Myocyte (in vitro differentiated cells): Measurements from ENCODE around the gene SLC25A21. TPM values are rescaled to one million over a fixed set of nuclear protein-coding genes. Genes with fewer than 3 reads are reported as not detected.

Source experiments
- DNase-seq: peaks from one replicate; pipeline ENCODE4 v3.0.0-alpha.2; 2012; ENCODE audit warnings: low read depth
- total RNA-seq: library from RNA; depleted of rRNA; stranded (reverse); fragments of >200 nt; gene quantifications from 2 replicates; pipeline ENCODE4 v1.2.3, GENCODE V29; 2014

Gene SLC25A21
- total RNA-seq, 1 donor from 2014 or later: 0.91 TPM

GRCh38 chr14:37144729-37145363 lies 27.6 kb downstream of the SLC25A21 start:
- no peak for DNase-seq

- DNase-seq: no peak
Measured at GRCh38 chr14:37143475-37143874, 28.9 kb downstream of the SLC25A21 start.

DNA sequence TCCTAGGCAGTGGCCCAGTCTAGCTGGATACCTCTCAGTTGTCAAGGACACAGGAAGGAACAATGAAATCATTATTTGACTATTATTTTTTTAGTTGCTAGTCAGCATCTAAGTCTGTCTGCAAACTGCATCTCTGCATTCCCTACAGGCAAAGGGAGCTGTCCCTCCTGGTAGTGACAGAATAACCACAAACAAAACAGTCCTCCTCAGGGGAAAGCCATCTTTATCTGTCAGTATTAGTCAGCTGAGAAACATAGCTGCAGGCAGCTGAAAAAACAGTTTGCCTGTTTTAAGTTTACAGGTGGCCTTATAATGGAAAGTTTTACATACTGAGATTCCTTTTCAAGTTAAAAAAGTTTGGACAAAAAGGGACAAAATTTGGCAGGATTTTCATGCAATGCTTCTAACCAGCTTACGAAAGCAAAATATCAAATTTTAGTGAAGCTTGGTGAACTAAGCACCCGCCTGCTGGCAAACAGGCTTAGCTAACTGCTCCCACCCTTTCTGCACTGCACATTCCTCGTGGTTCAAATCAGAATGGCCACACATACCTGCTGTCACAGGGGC lies 29.5 kb downstream of the SLC25A21 start:
- peak; percentile 84 for DNase-seq

- DNase-seq: no peak
Measured at GRCh38 chr14:37140176-37140575, 32.2 kb downstream of the SLC25A21 start.

GRCh38 chr14:37139710-37140109 lies 32.7 kb downstream of the SLC25A21 start:
- no peak for DNase-seq

DNA sequence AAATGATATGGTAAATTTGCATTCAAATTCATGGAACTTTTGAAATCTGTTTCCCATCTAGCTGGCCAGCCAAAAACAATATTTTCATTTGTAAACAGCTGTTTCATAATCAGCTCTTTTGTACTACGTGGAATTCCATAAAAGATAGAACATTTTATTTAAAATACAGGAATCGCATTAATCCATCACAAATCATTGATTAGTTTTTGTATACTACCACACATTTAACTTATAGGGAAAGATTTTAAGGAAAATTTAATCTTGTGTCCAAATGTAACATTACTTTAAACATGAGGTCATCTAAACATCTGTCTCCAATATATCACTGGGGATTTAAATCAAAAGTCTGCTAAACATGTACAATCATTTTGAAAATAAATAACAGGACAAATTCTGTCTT lies 33.5 kb downstream of the SLC25A21 start:
- no peak for DNase-seq

DNA sequence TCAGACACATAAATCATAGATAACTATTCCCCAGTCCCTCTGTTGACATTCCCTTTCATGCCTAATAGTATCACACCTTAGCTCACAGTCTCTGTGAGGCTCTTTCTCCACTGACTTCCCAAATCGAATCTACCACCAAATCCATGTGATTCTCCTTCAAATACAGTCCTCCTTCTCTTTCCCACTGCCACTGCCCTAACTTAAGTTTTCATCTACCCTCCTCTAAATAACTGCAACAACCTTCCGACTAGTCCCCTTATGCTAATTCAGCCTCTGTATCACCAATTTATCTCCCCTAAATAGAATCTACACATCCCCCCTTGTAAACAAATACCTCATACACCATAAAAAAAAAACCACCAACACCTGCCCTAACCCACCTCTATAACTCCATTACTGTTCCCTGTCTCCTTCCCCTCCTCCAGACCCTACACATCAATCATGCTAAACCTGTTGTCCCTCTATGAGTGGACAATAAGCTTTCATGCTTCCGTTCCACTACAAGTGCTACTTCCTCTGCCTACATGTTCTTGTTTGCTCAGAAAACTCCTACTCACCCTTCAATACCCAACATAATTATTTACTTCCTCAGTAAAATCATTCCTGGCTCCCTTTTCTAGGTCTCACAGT lies 39.0 kb downstream of the SLC25A21 start:
- DNase-seq: no peak

GRCh38 chr14:37131205-37131604 lies 41.2 kb downstream of the SLC25A21 start:
- DNase-seq: no peak

- DNase-seq: no peak
Measured at GRCh38 chr14:37129047-37129446, 43.4 kb downstream of the SLC25A21 start.

- DNase-seq: peak; percentile 40
Measured at GRCh38 chr14:37124614-37125013, 47.8 kb downstream of the SLC25A21 start.

- DNase-seq: no peak
Measured at GRCh38 chr14:37122919-37123639, 49.3 kb downstream of the SLC25A21 start.

DNA sequence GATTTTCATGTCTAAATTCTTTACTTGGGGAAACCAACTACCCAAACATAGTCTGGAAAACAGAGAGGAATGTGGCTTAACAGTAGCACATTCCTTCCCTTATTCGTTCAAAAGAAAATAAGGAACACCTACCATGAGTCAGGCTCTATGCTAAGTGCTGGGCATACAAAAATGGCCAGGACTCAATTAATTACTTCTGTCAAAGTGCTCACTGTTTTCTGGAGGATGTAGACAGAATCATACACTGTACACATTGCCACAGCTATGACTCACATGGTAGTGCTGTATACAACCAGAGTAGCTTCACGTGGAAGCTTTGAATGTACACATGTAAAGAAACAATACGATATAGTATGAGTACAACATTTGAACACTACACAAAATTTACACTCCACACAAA lies 50.1 kb downstream of the SLC25A21 start:
- no peak for DNase-seq

DNA sequence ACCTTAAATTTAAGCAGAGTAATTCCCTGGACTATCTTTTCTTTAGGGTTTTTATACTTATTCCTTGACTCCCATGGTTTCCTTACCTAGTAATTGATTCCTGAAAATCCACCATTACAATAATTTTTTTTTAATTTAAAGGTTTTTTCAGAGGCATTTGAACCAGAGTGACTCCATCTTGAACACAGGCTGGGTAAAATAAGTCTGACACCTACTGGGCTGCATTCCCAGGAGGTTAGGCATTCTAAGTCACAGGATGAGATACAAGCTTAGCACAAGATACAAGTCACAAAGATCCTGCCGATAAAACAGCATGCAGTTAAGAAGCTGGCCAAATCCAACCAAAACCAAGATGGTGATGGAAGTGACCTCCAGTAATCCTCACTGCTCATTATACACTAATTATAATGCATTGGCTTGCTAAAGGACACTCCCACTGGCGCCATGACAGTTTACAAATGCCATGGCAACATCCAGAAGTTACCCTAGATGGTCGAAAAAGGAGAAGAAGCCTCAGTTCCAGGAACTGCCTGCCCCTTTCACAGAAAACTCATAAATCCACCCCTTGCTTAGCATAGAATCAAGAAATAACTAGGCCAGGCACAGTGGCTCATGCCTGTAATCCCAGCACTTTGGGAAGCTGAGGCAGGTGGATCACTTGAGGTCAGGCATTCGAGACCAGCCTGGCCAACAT lies 53.6 kb downstream of the SLC25A21 start:
- no peak for DNase-seq

DNA sequence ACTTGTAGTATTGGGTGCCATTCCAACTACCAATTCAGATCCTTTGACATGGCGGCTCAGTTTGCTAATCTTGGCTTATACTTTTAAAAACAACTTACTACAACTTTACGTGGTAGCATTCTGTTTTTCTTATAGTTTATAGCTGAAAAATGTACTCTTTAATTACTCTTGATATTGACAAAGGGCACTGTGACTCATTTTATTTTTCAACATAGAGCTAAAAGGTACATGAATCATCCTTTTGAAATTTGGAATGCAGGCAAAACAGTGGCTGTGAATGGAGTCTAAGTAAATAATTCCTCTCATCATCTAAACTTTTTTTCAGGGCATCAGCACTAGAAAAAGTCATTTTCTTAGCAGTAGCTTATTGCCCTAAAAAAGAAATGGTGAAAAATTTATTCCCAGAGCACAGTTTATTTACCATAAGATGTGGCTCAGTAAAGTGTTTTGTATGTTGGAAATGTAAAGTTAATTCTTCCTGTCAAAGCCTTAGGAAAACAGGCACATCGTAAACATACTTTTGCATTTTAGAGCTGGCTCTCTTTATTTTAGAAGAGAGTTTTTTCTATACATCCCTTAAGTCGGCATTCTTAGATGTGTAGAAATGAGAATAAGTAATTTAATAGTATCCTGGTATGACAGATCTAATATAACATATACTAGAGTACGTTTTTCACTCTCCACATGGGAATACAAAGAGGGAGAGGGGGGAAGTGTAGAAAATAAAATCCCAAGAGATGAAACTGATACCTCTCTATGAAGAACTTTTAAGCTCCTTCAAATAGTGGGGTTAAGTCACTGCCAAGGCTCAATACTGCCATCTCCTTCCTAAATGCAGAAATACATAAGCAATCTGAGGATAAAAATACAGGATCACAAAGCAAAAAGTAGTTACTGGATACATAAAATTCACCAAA lies 55.2 kb downstream of the SLC25A21 start:
- peak; percentile 70 for DNase-seq

GRCh38 chr14:37115406-37115805 lies 57.0 kb downstream of the SLC25A21 start:
- no peak for DNase-seq

- no peak for DNase-seq
Measured at GRCh38 chr14:37114559-37114958, 57.8 kb downstream of the SLC25A21 start.

- no peak for DNase-seq
Measured at GRCh38 chr14:37114002-37114401, 58.4 kb downstream of the SLC25A21 start.

GRCh38 chr14:37098132-37098531 lies 74.3 kb downstream of the SLC25A21 start:
- DNase-seq: no peak

DNA sequence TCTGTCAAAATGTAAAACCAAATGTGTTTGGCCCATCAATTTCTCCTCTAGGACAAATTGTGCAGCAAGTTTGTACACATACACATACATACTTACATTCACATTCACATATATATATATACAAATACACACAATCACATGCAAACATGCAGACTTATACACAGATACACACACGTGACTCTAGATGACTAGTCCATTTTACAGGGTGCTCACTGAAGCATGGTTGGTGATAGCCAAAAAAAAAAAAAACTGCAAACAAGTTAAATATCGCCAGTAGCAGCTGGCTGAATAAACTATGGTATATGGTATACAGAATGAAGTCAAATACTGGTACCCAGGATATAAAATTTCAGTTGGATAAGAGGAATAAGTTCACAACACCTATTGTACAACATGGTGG lies 77.9 kb downstream of the SLC25A21 start:
- no peak for DNase-seq

- peak; percentile 54 for DNase-seq
Measured at GRCh38 chr14:37093364-37093763, 79.0 kb downstream of the SLC25A21 start.

DNA sequence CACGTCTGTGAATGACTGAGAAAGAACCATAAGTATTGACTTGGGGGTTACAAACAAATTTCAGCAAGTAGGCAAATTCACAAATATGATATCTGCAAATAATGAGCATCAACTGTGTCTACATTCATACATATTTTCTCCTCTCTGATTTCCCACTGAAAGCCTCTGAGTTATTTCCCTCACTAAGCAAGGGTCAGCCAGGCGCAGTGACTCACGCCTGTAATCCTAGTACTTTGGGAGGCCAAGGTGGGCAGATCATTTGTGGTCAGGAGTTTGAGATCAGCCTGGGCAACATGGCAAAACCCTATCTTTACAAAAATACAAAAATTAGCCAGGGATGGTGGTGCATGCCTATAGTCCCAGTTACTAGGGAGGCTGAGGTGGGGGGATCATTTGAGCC lies 80.8 kb downstream of the SLC25A21 start:
- DNase-seq: peak; percentile 24
